Spleen (tissue), 11 donors: ENCODE measurements around the gene TMEM170B. TPM values are rescaled to one million over a fixed set of nuclear protein-coding genes. Genes with fewer than 3 reads are reported as not detected.
"Not testable (repeated sequence)": the region's sequence is repeated elsewhere in the genome, so short reads cannot be mapped to it uniquely, and the experiment has no call there.

Source experiments
- DNase-seq: peaks from one replicate; pipeline ENCODE4 v3.0.0-alpha.2; 2020
- H3K27ac ChIP-seq, 8 donors: fragments of 200-600 bp; sonication (generic) in 7 of 8; 1 replicate in 4 of 8; 2 replicates in 4 of 8; pipeline versions ENCODE4 v1.5.0 to v1.8.0; 2016 to 2021; ENCODE audit warnings: inconsistent platforms in 4 of 8, mild to moderate bottlenecking in 4 of 8, moderate library complexity in 1 of 8
- H3K27me3 ChIP-seq, 7 donors: fragments of 200-600 bp; sonication (generic) in 6 of 7; replicated peaks in 1 of 7; 1 replicate in 4 of 7; 2 replicates in 3 of 7; pipeline versions ENCODE4 v1.5.0 to v1.8.0; 2016 to 2021; ENCODE audit warnings: inconsistent platforms in 3 of 7, mild to moderate bottlenecking in 1 of 7
- H3K36me3 ChIP-seq, 6 donors: fragments of 200-600 bp; sonication (generic) in 5 of 6; 1 replicate in 4 of 6; 2 replicates in 2 of 6; pipeline versions ENCODE4 v1.5.0 to v1.8.0; 2016 to 2021; ENCODE audit warnings: inconsistent platforms in 2 of 6
- H3K4me1 ChIP-seq, 6 donors: fragments of 200-600 bp; sonication (generic) in 5 of 6; 1 replicate in 3 of 6; 2 replicates in 3 of 6; pipeline versions ENCODE4 v1.5.0 to v1.8.0; 2016 to 2021; ENCODE audit warnings: inconsistent platforms in 3 of 6
- H3K4me3 ChIP-seq, 8 donors: fragments of 200-600 bp; sonication (generic) in 7 of 8; 1 replicate in 4 of 8; 2 replicates in 4 of 8; pipeline versions ENCODE4 v1.5.0 to v1.8.0; 2016 to 2021; ENCODE audit warnings: inconsistent platforms in 4 of 8, mild to moderate bottlenecking in 4 of 8, moderate library complexity in 2 of 8
- H3K9me3 ChIP-seq, 8 donors: fragments of 200-600 bp; sonication (generic) in 7 of 8; 1 replicate in 4 of 8; 2 replicates in 4 of 8; pipeline versions ENCODE4 v1.5.0 to v1.8.0; 2016 to 2021; ENCODE audit warnings: inconsistent platforms in 4 of 8
- CTCF ChIP-seq, 11 experiments: fragments of 200-600 bp in 7 of 11; fragments of 450-650 bp in 4 of 11; sonication (generic) in 4 of 11; IDR thresholded peaks in 8 of 11; conservative IDR thresholded peaks in 3 of 11; 1 replicate in 7 of 11; 2 replicates in 4 of 11; pipeline versions ENCODE4 v1.4.0 to v1.8.0; 2016 to 2021; ENCODE audit warnings: antibody characterized with exemption in 11 of 11, inconsistent platforms in 4 of 11, mild to moderate bottlenecking in 1 of 11
- POLR2A ChIP-seq, 3 donors: fragments of 450-650 bp; IDR thresholded peaks; one replicate each; pipeline ENCODE4 v1.5.1; 2017; ENCODE audit warnings: antibody characterized with exemption in 3 of 3, mild to moderate bottlenecking in 1 of 3
- POLR2AphosphoS5 ChIP-seq, 3 donors: sonication (generic); formaldehyde crosslinking; IDR thresholded peaks; one replicate each; pipeline ENCODE4 v1.5.1; 2017; ENCODE audit warnings: antibody characterized with exemption in 3 of 3
- WGBS, 5 donors: extraction: QIAGEN DNeasy Blood & Tissue Kit in 3 of 5; methylation state at CpG; one replicate each; pipeline versions ENCODE4 v1.1.5 to v1.1.7; 2013 to 2018; 5-methylcytosine and 5-hydroxymethylcytosine counted together
- intact Hi-C: fragments of 100-400 bp; cut with DNase I; formaldehyde crosslinking; loops from one replicate; pipeline ENCODE4 v1.15.0; 2023; ENCODE audit warnings: low total_unique reads
- polyA plus RNA-seq, 3 donors: library from polyadenylated mRNA; stranded (reverse); fragments of 200-250 nt; gene quantifications; one replicate each; pipeline ENCODE4 v1.2.1, GENCODE V29; 2013
- total RNA-seq, 7 donors: library from RNA; depleted of rRNA in 3 of 7; stranded (reverse); fragments of >200 nt in 3 of 7; fragmentation: NEBNext Ultra II Directional in 4 of 7; extraction: Animal tissue kit (Norgen Biotek cat#: 25700) in 4 of 7; gene quantifications; one replicate each; pipeline versions ENCODE4 v1.1.0 to v1.2.1, GENCODE V29; 2016 to 2021
- donor health status: healthy with polysubstance abuse.
- donor health status: DM: no; HTN: no; CAD: no; lungs with moderate emphysema.
- donor health status: DM: no; HTN: no; CAD: no.
- donor health status: Bipolar disorder and iron deficiency.
- donor health status: healthy.
- donor health status: DM: no; HTN: no; CAD: no.
- donor health status: DM: yes; HTN: yes; CAD: no.

The TMEM170B gene
- total and polyA plus RNA-seq, 10 donors = 1.2 to 19.8 (median 7.6) TPM

GRCh38 chr6:11542863-11543262 lies 5.3 kb downstream of the TMEM170B start:
- no peak for TF ChIP-seq POLR2AphosphoS5 (IDR thresholded peaks at IDR 0.05)
- TF ChIP-seq CTCF (IDR thresholded peaks at IDR 0.05 in 8 of 11, conservative IDR thresholded peaks at IDR 0.05 in 3 of 11) = no peak
- TF ChIP-seq POLR2A (IDR thresholded peaks at IDR 0.05) = no peak
- H3K36me3 ChIP-seq = no peaks in the 10 kb centered on the region
- no peak overlapping the region for H3K4me3 ChIP-seq
- H3K9me3 ChIP-seq = no peaks in the 10 kb centered on the region
- intact Hi-C loops = no loop called here
- H3K27ac ChIP-seq = peak overlapping the region in 3 of 8 donors; percentile 31 to 54 (median 36)
- peaks cover 7 to 80% (median 17%) of the 10 kb centered on the region in 6 donors for H3K4me1 ChIP-seq
- 60 to 85% (median 71%) methylated on average over 3 of the region's 3 CpGs for WGBS, 5 donors
- H3K27me3 ChIP-seq = no peaks in the 10 kb centered on the region
- no peak for DNase-seq

GRCh38 chr6:11543919-11544518 lies 6.5 kb downstream of the TMEM170B start:
- WGBS, 5 donors = 76 to 91% (median 84%) methylated on average over 4 of the region's 4 CpGs
- Histone ChIP-seq H3K36me3 (no peaks in the 10 kb centered on the region), H3K9me3 (no peaks in the 10 kb centered on the region), H3K4me3 (no peak overlapping the region), H3K27ac (peak overlapping the region in 1 of 8 donors; percentile 54), H3K4me1 (peaks cover 1 to 74% (median 11%) of the 10 kb centered on the region in 6 donors), H3K27me3 (no peaks in the 10 kb centered on the region)
- TF ChIP-seq POLR2AphosphoS5 (IDR thresholded peaks at IDR 0.05) (no peak), CTCF (IDR thresholded peaks at IDR 0.05 in 8 of 11, conservative IDR thresholded peaks at IDR 0.05 in 3 of 11) (no peak), POLR2A (IDR thresholded peaks at IDR 0.05) (no peak)
- intact Hi-C loops = no loop called here
- DNase-seq = no peak

GRCh38 chr6:11547846-11548245 lies 10.3 kb downstream of the TMEM170B start:
- H3K4me3 ChIP-seq, H3K9me3 ChIP-seq, intact Hi-C loops, DNase-seq, H3K36me3 ChIP-seq, H3K27me3 ChIP-seq: not testable (repeated sequence)
- Histone ChIP-seq H3K27ac (peak overlapping the region in 2 of 8 donors; percentile 55 to 59), H3K4me1 (peaks cover 0 to 62% (median 2%) of the 10 kb centered on the region in 6 donors)

GRCh38 chr6:11548578-11548977 lies 11.0 kb downstream of the TMEM170B start:
- H3K4me1 ChIP-seq = peaks cover 0 to 62% (median 0%) of the 10 kb centered on the region in 6 donors
- 95 to 100% (median 97%) methylated on average over 4 of the region's 4 CpGs for WGBS, 5 donors
- intact Hi-C loops = not testable (repeated sequence)

GRCh38 chr6:11551053-11551452 lies 13.5 kb downstream of the TMEM170B start:
- Histone ChIP-seq H3K27me3 (no peaks in the 10 kb centered on the region), H3K9me3 (no peaks in the 10 kb centered on the region), H3K36me3 (no peaks in the 10 kb centered on the region), H3K4me3 (no peak overlapping the region), H3K27ac (peak overlapping the region in 4 of 8 donors; percentile 1 to 60 (median 37)), H3K4me1 (peaks cover 0 to 58% (median 0%) of the 10 kb centered on the region in 6 donors)
- no peak for TF ChIP-seq CTCF (IDR thresholded peaks at IDR 0.05 in 8 of 11, conservative IDR thresholded peaks at IDR 0.05 in 3 of 11)
- no peak for TF ChIP-seq POLR2A (IDR thresholded peaks at IDR 0.05)
- no peak for TF ChIP-seq POLR2AphosphoS5 (IDR thresholded peaks at IDR 0.05)
- DNase-seq = no peak
- 81 to 87% (median 85%) methylated on average over 1 of the region's 1 CpG for WGBS, 5 donors
- intact Hi-C loops = no loop called here

More at GRCh38 chr6:11548578-11548977, 11.0 kb downstream of the TMEM170B start:
- peak overlapping the region in 2 of 8 donors; percentile 55 to 59 for H3K27ac ChIP-seq
- H3K36me3 ChIP-seq, H3K9me3 ChIP-seq, H3K4me3 ChIP-seq, H3K27me3 ChIP-seq, DNase-seq: not testable (repeated sequence)
